Measurements from ENCODE around the gene PICK1.

GRCh38 chr22:38034278-38034882 lies 22.8 kb upstream of the PICK1 start:
- TF ChIP-seq CTCF (IDR thresholded peaks at IDR 0.05) (no peak), POLR2A (IDR thresholded peaks at IDR 0.05) (no peak)

Data from testis (tissue), 2 donors.